Duodenal mucosa (tissue), 2 donors: ENCODE measurements around the gene PXDC1.
"Not testable (repeated sequence)": the region's sequence is repeated elsewhere in the genome, so short reads cannot be mapped to it uniquely, and the experiment has no call there.

Experiments used
- H3K27ac ChIP-seq: one replicate; pipeline ENCODE4 v1.7.0; 2013; ENCODE audit warnings: low read depth, low read length
- H3K27me3 ChIP-seq, 2 donors: one replicate each; pipeline ENCODE4 v1.7.0; 2013; ENCODE audit warnings: low read length in 2 of 2, control low read depth in 1 of 2; ENCODE audit not compliant: insufficient read depth in 2 of 2, control insufficient read depth in 1 of 2
- H3K36me3 ChIP-seq, 2 donors: one replicate each; pipeline ENCODE4 v1.7.0; 2013; ENCODE audit warnings: low read length in 2 of 2, control low read depth in 1 of 2; ENCODE audit not compliant: insufficient read depth in 2 of 2, control insufficient read depth in 1 of 2
- H3K4me1 ChIP-seq, 2 donors: one replicate each; pipeline ENCODE4 v1.7.0; 2013; ENCODE audit warnings: low read length in 2 of 2, control low read depth in 1 of 2; ENCODE audit not compliant: insufficient read depth in 2 of 2, control insufficient read depth in 1 of 2
- H3K4me3 ChIP-seq, 2 donors: one replicate each; pipeline ENCODE4 v1.7.0; 2013; ENCODE audit warnings: low read length in 2 of 2, low read depth in 1 of 2
- H3K9ac ChIP-seq, 2 donors: one replicate each; pipeline ENCODE4 v1.7.0; 2013; ENCODE audit warnings: low read length in 2 of 2, low read depth in 1 of 2
- H3K9me3 ChIP-seq, 2 donors: one replicate each; pipeline ENCODE4 v1.7.0; 2013; ENCODE audit warnings: low read length in 2 of 2, control low read depth in 1 of 2; ENCODE audit not compliant: control insufficient read depth in 1 of 2

The PXDC1 gene

GRCh38 chr6:3723251-3723650 lies 28.3 kb downstream of the PXDC1 start:
- Histone ChIP-seq H3K36me3 (peaks cover 0 to 39% of the 10 kb centered on the region in 2 donors), H3K27ac (no peak overlapping the region), H3K9ac (no peak overlapping the region), H3K27me3 (no peaks in the 10 kb centered on the region), H3K9me3 (no peaks in the 10 kb centered on the region), H3K4me3 (no peak overlapping the region), H3K4me1 (no peaks in the 10 kb centered on the region)

GRCh38 chr6:3722785-3723184 lies 28.7 kb downstream of the PXDC1 start:
- no peak overlapping the region for H3K4me3 ChIP-seq
- H3K4me1 ChIP-seq = no peaks in the 10 kb centered on the region
- no peak overlapping the region for H3K9ac ChIP-seq
- no peaks in the 10 kb centered on the region for H3K27me3 ChIP-seq
- H3K9me3 ChIP-seq = no peaks in the 10 kb centered on the region
- no peak overlapping the region for H3K27ac ChIP-seq
- peaks cover 0 to 34% of the 10 kb centered on the region in 2 donors for H3K36me3 ChIP-seq

GRCh38 chr6:3721810-3722621 lies 29.5 kb downstream of the PXDC1 start:
- Histone ChIP-seq H3K9ac (no peak overlapping the region), H3K36me3 (peaks cover 0 to 31% of the 10 kb centered on the region in 2 donors), H3K4me3 (no peak overlapping the region), H3K27me3 (no peaks in the 10 kb centered on the region), H3K9me3 (no peaks in the 10 kb centered on the region), H3K27ac (no peak overlapping the region), H3K4me1 (no peaks in the 10 kb centered on the region)

GRCh38 chr6:3720770-3721169 lies 30.7 kb downstream of the PXDC1 start:
- not testable (repeated sequence) for H3K4me3 ChIP-seq, H3K9me3 ChIP-seq, H3K9ac ChIP-seq, H3K27ac ChIP-seq, H3K4me1 ChIP-seq, H3K27me3 ChIP-seq
- H3K36me3 ChIP-seq = peaks cover 0 to 21% of the 10 kb centered on the region in 2 donors

- Histone ChIP-seq H3K9ac (no peak overlapping the region), H3K27ac (no peak overlapping the region), H3K4me1 (no peaks in the 10 kb centered on the region), H3K9me3 (no peaks in the 10 kb centered on the region), H3K27me3 (no peaks in the 10 kb centered on the region), H3K36me3 (peaks cover 0 to 13% of the 10 kb centered on the region in 2 donors), H3K4me3 (no peak overlapping the region)
These were observed 31.8 kb downstream of the PXDC1 start for GRCh38 chr6:3719462-3720308.

GRCh38 chr6:3718407-3718806 lies 33.1 kb downstream of the PXDC1 start:
- no peak overlapping the region for H3K4me3 ChIP-seq
- no peaks in the 10 kb centered on the region for H3K9me3 ChIP-seq
- H3K4me1 ChIP-seq = no peaks in the 10 kb centered on the region
- H3K27me3 ChIP-seq = no peaks in the 10 kb centered on the region
- peaks cover 0 to 5% of the 10 kb centered on the region in 2 donors for H3K36me3 ChIP-seq
- H3K9ac ChIP-seq = no peak overlapping the region
- no peak overlapping the region for H3K27ac ChIP-seq

- Histone ChIP-seq H3K9ac (no peak overlapping the region), H3K36me3 (no peaks in the 10 kb centered on the region), H3K27me3 (no peaks in the 10 kb centered on the region), H3K4me3 (no peak overlapping the region), H3K27ac (no peak overlapping the region), H3K4me1 (no peaks in the 10 kb centered on the region), H3K9me3 (no peaks in the 10 kb centered on the region)
These were observed 36.2 kb downstream of the PXDC1 start for GRCh38 chr6:3715285-3715684.

GRCh38 chr6:3714768-3715167 lies 36.7 kb downstream of the PXDC1 start:
- no peaks in the 10 kb centered on the region for H3K27me3 ChIP-seq
- H3K9me3 ChIP-seq = no peaks in the 10 kb centered on the region
- H3K36me3 ChIP-seq = no peaks in the 10 kb centered on the region
- no peaks in the 10 kb centered on the region for H3K4me1 ChIP-seq
- H3K27ac ChIP-seq = no peak overlapping the region
- no peak overlapping the region for H3K9ac ChIP-seq
- H3K4me3 ChIP-seq = no peak overlapping the region

- Histone ChIP-seq H3K9me3 (no peaks in the 10 kb centered on the region), H3K27ac (no peak overlapping the region), H3K36me3 (no peaks in the 10 kb centered on the region), H3K27me3 (no peaks in the 10 kb centered on the region), H3K4me1 (no peaks in the 10 kb centered on the region), H3K4me3 (no peak overlapping the region), H3K9ac (no peak overlapping the region)
These were observed 37.4 kb downstream of the PXDC1 start for GRCh38 chr6:3714111-3714510.
